Tongue (tissue), 2 donors: Measurements from ENCODE around the gene NIM1K. TPM values are rescaled to one million over a fixed set of nuclear protein-coding genes. Genes with fewer than 3 reads are reported as not detected.
A peak's percentile ranks its signal among the peaks of the same experiment; 100 is the strongest.
"Not testable (repeated sequence)": the region's sequence is repeated elsewhere in the genome, so short reads cannot be mapped to it uniquely, and the experiment has no call there.

Source experiments
- DNase-seq: peaks from one replicate; pipeline ENCODE4 v3.0.0-alpha.2; 2015
- total RNA-seq: library from RNA; depleted of rRNA; stranded (reverse); fragments of >200 nt; gene quantifications from one replicate; pipeline ENCODE4 v1.2.3, GENCODE V29; 2014

NIM1K gene
- total RNA-seq: 1.0 TPM

DNA sequence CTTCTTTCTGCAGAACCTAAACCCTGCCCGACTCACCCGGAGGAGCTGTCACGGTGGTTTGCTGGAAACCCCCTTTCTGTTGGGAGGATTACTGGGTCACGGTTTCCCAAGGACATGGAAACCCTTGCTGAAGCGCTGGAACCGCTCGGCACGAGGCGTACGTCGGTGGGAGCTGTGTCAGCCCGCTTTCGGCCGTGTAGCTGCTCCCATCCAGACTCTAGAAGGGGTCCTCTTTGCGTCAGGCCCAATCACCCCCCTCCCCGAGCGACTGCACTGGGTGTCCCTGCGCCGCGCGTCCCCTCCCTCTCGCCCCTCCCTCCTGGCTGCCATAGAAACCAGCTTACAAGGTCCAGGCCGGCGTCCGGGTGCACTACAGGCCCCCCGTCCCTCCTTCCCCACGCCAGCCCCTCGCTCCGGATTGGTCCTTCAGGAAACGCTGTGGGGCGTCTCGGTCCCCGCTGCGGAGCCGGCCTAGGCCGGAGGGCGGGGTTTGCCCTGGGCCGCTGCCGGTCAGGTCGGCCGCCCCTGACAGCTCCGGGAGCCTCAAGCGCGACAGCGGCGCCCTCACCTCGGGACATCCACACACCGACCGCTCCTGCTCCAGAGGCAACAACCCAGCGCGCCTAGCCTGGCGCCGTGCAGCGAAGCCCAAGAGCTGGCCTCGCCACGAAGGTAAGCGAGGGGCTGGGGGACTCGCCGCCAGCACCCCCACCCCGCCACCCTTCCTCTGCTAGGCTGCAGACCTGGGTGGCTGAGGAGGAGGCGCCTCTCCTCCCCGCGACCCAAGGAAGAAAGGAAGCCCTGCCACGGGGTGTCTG lies at the start of gene NIM1K:
Gene NIM1K (plus strand): TSS at position 486 of the 818 bp plus-strand sequence. CDS start 53,551 bp downstream, outside the sequence.
- peak; percentile 75 for DNase-seq

- no peak for DNase-seq
Observed at GRCh38 chr5:43145071-43145470, 47.0 kb upstream of the NIM1K start.

DNA sequence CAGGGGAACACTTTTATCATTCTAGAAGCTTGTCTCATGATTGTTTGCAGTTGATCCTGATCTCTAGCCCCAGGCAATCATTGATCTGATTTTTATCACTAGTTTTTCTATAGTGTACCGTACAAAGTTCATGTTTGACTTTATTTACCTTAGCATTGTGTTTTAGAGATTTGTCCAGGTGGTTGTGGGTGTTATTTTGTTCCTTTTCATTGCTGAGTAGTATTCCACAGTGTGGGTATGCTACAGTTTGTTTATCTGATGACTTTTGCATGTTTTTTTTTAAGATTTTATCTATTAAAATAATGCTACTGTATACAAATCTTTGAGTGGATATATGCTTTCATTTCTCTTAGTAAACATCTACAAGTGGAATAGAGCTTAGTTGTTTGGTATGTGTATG lies 45.1 kb upstream of the NIM1K start:
- DNase-seq: no peak

- no peak for DNase-seq
Observed at GRCh38 chr5:43148417-43148816, 43.6 kb upstream of the NIM1K start.

DNA sequence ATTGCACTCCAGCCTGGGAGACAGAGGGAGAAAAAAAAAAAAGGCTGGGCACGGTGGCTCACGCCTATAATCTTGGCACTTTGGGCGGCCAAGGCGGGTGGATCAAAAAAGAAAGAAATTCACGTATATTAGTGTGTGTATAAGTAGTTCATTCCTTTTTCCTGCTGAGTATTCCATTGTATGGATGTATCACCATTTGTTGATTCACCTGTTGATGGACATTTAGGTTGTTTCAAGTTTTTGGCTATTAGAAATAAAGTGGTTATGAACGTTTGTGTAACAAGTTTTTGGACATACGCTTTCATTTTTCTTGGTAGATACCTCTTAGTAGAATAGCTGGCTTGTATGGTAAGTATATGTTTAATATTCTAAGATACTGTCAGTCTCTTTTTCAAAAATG lies 42.8 kb upstream of the NIM1K start:
- no peak for DNase-seq

DNA sequence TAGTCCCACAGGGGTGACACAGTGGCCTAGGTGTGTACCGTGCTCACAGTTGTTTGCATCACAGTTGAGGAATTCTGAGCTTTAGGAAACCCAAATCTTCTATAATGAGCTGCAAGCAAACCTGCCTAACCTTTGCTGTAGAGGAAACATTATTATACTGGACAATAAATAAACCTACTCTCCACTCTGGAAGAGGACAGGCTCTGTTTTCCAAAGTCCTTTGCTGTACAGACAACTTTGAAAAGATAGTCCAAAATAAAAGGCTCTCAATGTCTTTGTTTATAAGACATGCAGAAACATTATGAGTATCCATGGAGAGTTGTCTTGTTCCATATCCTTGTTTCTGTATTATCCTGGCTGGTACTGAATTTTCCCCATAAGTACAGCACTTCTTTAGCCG lies 42.0 kb upstream of the NIM1K start:
- DNase-seq: no peak

DNA sequence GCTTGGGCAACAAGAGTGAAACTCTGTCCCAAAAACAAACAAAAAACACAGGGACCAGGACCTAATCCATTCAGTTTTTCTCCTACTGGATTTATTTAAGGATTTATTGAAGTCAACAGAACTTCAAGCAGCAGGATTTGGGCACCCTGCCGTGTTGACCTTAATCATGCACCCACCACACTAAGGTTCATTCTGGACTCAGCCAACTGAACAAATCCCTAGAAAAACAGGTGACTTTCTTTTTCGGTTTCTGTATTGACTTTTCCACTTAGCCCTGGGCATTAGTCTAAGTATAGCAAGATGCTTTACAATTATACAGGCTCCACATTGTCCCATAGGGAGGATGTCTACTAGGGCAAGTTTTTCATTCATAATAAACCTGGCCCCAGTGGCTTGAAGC lies 41.3 kb upstream of the NIM1K start:
- no peak for DNase-seq

- DNase-seq: no peak
Observed at GRCh38 chr5:43152946-43153345, 39.1 kb upstream of the NIM1K start.

DNA sequence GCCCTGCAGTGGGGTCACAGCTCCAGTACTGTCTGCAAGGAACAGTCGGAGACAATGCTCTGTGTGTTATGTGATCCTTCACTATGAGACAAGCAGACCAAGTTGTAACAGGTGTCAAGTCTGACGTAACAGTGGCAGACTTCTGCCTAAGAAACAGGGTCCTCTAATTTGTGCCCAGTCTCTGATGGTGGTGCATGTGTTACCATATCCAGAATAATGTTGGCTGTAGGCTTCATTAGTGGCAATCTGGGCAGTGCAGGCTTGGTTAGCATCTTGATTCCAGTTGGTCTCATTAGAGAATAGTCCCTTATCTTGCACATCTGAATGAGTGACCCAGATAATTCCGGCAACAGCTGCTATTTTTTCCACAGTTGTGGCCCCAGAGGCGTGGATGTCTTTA lies 37.6 kb upstream of the NIM1K start:
- peak; percentile 58 for DNase-seq

- no peak for DNase-seq
Observed at GRCh38 chr5:43155394-43156096, 36.5 kb upstream of the NIM1K start.

GRCh38 chr5:43156388-43156787 lies 35.6 kb upstream of the NIM1K start:
- DNase-seq: peak; percentile 5

GRCh38 chr5:43157068-43157467 lies 35.0 kb upstream of the NIM1K start:
- DNase-seq: no peak

GRCh38 chr5:43161244-43161643 lies 30.8 kb upstream of the NIM1K start:
- no peak for DNase-seq

DNA sequence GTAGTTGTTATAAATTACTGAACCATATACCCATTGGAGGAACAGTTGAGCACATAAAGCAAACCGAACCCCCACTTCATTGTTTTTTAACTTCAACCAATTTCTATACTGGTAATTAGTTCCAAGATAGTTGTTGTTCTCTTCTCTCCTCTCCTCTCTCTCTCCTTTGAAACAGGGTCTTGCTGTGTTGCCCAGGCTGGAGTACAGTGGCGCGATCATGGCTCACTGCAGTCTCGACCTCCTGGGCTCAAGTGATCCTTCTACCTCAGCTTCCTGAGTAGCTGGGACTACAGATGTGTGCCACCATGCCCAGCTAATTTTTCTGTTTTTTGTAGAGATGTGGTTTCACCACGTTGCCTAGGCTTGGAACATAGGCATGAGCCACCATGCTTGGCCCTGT lies 27.2 kb upstream of the NIM1K start:
- not testable (repeated sequence) for DNase-seq

- no peak for DNase-seq
Observed at GRCh38 chr5:43165323-43165722, 26.7 kb upstream of the NIM1K start.

GRCh38 chr5:43168175-43168574 lies 23.9 kb upstream of the NIM1K start:
- no peak for DNase-seq

DNA sequence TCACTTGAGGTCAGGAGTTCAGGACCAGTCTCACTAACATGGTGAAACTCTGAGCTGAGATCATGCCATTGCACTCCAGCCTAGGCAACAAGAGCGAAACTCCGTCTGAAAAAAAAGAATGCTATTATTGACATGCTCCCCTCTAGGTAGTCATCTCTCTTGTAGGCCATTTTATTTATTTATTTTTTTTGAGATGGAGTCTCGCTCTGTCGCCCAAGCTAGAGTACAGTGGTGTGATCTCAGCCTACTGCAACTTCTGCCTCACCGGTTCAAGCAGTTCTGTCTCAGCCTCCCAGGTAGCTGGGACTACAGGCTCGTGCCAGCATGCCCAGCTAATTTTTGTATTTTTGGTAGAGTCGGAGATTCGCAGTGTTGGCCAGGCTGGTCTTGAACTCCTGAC lies 20.6 kb upstream of the NIM1K start:
- DNase-seq: no peak

GRCh38 chr5:43171926-43172325 lies 20.1 kb upstream of the NIM1K start:
- DNase-seq: no peak

GRCh38 chr5:43172779-43173178 lies 19.2 kb upstream of the NIM1K start:
- DNase-seq: no peak

- DNase-seq: no peak
Observed at GRCh38 chr5:43174586-43174985, 17.4 kb upstream of the NIM1K start.

DNA sequence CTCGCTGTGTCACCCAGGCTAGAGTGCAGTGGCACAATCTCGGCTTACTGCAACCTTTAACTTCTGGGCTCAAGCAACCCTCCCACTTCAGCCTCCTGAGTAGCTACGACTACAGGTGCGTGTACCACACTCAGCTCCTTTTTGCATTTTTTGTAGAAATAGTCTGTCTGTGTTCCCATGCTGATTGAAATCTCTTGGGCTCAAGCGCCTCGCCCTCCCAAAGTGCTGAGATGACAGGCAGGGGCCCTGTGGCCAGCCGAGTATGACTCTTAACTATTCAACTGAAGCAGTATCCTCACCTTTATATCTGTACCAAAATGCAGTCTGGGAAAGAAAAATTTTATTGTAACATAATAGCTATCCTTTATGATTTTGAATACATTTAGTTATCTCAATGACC lies 12.2 kb upstream of the NIM1K start:
- DNase-seq: no peak

GRCh38 chr5:43182421-43182820 lies 9.6 kb upstream of the NIM1K start:
- no peak for DNase-seq

DNA sequence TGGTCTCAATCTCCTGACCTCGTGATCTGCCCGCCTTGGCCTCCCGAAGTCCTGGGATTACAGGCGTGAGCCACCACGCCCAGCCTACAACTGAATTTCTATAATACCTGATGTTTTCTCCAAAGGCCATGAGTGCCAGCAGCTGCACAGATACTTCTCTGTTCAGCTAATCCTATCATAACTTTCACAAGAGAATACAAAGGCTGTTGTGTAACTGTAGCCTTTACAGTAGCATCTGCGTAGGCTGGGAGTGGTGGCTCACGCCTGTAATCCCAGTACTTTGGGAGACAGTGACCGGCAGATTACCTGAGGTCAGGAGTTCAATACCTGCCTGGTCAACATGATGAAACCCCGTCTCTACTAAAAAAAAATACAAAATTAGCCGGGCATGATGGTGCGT lies 8.9 kb upstream of the NIM1K start:
- not testable (repeated sequence) for DNase-seq
